SU-DHL-6 (cell line): ENCODE data around the gene FNTB.

Experiments used
- EZH2phosphoT487 ChIP-seq: fragments of 200-600 bp; sonication (generic), shearing (Covaris generic); conservative IDR thresholded peaks from 2 replicates; pipeline ENCODE4 v1.6.1; 2018; ENCODE audit warnings: mild to moderate bottlenecking, antibody characterized with exemption, low read length, moderate library complexity, mixed read lengths
- TF ChIP-seq, protein P1 (sequence below): fragments of 200-600 bp; sonication (generic); IDR thresholded peaks from one replicate; pipeline ENCODE4 v1.5.1; 2017; ENCODE audit warnings: antibody characterized with exemption, mild to moderate bottlenecking, low read length, moderate library complexity; ENCODE audit not compliant: insufficient read depth, poor library complexity, severe bottlenecking

DNA sequence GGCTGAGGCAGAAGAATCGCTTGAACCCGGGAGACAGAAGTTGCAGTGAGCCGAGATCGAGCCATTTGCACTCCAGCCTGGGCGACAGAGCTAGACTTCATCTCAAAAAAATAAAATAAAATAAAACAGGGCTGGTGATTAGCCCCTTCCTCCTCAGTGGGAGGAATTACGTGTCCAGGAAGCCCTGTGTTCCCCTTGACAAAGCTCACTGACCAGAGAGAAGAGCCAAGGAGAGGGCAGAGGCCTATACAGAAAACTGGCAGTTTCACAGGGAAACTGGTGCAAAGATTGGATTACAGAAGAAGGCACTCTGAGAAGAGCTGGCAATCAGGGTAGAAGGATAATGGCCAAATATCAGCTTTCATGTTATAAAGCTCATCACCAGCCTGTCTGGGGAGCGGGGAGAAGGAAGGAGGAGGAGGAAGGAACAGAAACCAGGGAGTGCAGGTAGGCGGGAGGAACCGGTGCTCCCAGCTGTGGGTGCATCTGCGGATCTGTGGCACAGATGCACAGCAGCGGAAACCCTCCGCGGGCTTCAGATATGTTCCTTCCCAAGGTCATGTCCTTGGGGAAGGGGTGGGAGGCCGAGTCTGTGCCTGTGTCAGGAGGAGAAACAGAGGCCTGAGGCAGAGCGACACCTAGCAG is 21.2 kb upstream of the FNTB start:
- TF ChIP-seq, protein P1, sequence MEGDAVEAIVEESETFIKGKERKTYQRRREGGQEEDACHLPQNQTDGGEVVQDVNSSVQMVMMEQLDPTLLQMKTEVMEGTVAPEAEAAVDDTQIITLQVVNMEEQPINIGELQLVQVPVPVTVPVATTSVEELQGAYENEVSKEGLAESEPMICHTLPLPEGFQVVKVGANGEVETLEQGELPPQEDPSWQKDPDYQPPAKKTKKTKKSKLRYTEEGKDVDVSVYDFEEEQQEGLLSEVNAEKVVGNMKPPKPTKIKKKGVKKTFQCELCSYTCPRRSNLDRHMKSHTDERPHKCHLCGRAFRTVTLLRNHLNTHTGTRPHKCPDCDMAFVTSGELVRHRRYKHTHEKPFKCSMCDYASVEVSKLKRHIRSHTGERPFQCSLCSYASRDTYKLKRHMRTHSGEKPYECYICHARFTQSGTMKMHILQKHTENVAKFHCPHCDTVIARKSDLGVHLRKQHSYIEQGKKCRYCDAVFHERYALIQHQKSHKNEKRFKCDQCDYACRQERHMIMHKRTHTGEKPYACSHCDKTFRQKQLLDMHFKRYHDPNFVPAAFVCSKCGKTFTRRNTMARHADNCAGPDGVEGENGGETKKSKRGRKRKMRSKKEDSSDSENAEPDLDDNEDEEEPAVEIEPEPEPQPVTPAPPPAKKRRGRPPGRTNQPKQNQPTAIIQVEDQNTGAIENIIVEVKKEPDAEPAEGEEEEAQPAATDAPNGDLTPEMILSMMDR, result no peak
- no peak for TF ChIP-seq EZH2phosphoT487
